ENCODE results near the gene UBE4A. TPM values are rescaled to one million over a fixed set of nuclear protein-coding genes. Genes with fewer than 3 reads are reported as not detected.

Gene UBE4A
- total RNA-seq (2014; rRNA removed; shearing (Covaris generic)) (42.2 and 42.8 TPM in 2 replicates), polyA plus RNA-seq (2016; fragmentation: Nextera tagmentation; extraction: Ambion mirVana) (9.9 and 11.8 TPM in 2 replicates)
- long read RNA-seq, full-length matches to known transcripts = 1 of 11 reads
- long read RNA-seq, partial matches to known transcripts = 5 of 11 reads
- long read RNA-seq, other reads (novel, unspliced or antisense) = 5 of 11 reads

GRCh38 chr11:118359295-118359958, at the start of gene UBE4A:
UBE4A (plus strand) TSS chr11:118359600; CDS start chr11:118365081, 5,481 bp downstream.
- Histone ChIP-seq H3K9me2 (ENCODE audit: insufficient read depth) (no peaks in the 10 kb centered on the region), H3K4me2 (peak within 1 kb of the TSS; percentile 98), H3K79me2 (replicated peaks; ENCODE audit: insufficient read depth) (peaks cover 44% of the 10 kb centered on the region), H3K27me3 (ENCODE audit: insufficient read depth) (no peaks in the 10 kb centered on the region), H3K4me1 (ENCODE audit: insufficient read depth) (peaks cover 4% of the 10 kb centered on the region; the same call in 1 of the 2 replicates), H3K27ac (ENCODE audit: low read depth) (peak within 1 kb of the TSS; percentile 57; the same call in 1 of the 2 replicates), H4K20me1 (replicated peaks; ENCODE audit: insufficient read depth) (peaks cover 6% of the 10 kb centered on the region), H2AFZ (peak within 1 kb of the TSS; percentile 94), H3F3A (replicated peaks; ENCODE audit: low read depth) (0 out of 2 replicates have a peak, but pooled peaks cover 3% of the 10 kb centered on the region), H3K36me3 (ENCODE audit: insufficient read depth) (no peaks in the 10 kb centered on the region), H3K4me3 (peak within 1 kb of the TSS; percentile 94)
- Mint-ChIP-seq H3K27me3 (ENCODE audit: insufficient read depth, low read depth, poor library complexity) (peaks cover 10% of the 10 kb centered on the region), H3K36me3 (ENCODE audit: low read depth) (no peaks in the 10 kb centered on the region), H3K27ac (peak within 1 kb of the TSS; percentile 93), H3K4me3 (peak within 1 kb of the TSS; percentile 96), H3K4me1 (no peaks in the 10 kb centered on the region; the same call in 2 of the 3 replicates), H3K9me3 (no peaks in the 10 kb centered on the region; the same call in 2 of the 3 replicates)
- ATAC-seq = peak; percentile 96
- DNase-seq (ENCODE audit: low spot score) = peak; percentile 98
- peak; percentile 98 for TF ChIP-seq CREB1 (CRISPR knock-in tag; IDR thresholded peaks at IDR 0.05; ENCODE audit: low read depth)
- TF ChIP-seq ETS1 (IDR thresholded peaks at IDR 0.05) = peak; percentile 91
- no peak for TF ChIP-seq JUNB (IDR thresholded peaks at IDR 0.05; ENCODE audit: unreplicated experiment)
- TF ChIP-seq POLR2AphosphoS5 (IDR thresholded peaks at IDR 0.05; ENCODE audit: low read depth) = peak; percentile 86
- TF ChIP-seq EZH2phosphoT487 (IDR thresholded peaks at IDR 0.05; ENCODE audit: unreplicated experiment) = no peak
- TF ChIP-seq ZNF114 (CRISPR knock-in tag; IDR thresholded peaks at IDR 0.05) = no peak

GRCh38 chr11:118310271-118310670, 49.1 kb upstream of the UBE4A start:
- TF ChIP-seq STAT1 (IDR thresholded peaks at IDR 0.05; ENCODE audit: unreplicated experiment) (no peak), CREB1 (CRISPR knock-in tag; IDR thresholded peaks at IDR 0.05; ENCODE audit: low read depth) (no peak), POLR2AphosphoS5 (IDR thresholded peaks at IDR 0.05; ENCODE audit: low read depth) (no peak), EZH2 (IDR thresholded peaks at IDR 0.05; ENCODE audit: low read depth, unreplicated experiment) (no peak), JUNB (IDR thresholded peaks at IDR 0.05; ENCODE audit: unreplicated experiment) (no peak), NANOG (IDR thresholded peaks at IDR 0.05; ENCODE audit: borderline replicate concordance) (no peak), ETS1 (IDR thresholded peaks at IDR 0.05) (no peak), ZNF331 (CRISPR knock-in tag; IDR thresholded peaks at IDR 0.05; ENCODE audit: low read depth) (no peak), ZNF114 (CRISPR knock-in tag; IDR thresholded peaks at IDR 0.05) (no peak), REST (IDR thresholded peaks at IDR 0.05; ENCODE audit: unreplicated experiment) (no peak)
- H3K27me3 Mint-ChIP-seq (ENCODE audit: insufficient read depth, low read depth, poor library complexity) = peaks cover 4% of the 10 kb centered on the region

More at GRCh38 chr11:118310271-118310670, 49.1 kb upstream of the UBE4A start:
- no peaks in the 10 kb centered on the region; the same call in 1 of the 2 replicates for H3F3A ChIP-seq (replicated peaks; ENCODE audit: low read depth)
- no peaks in the 10 kb centered on the region for H4K20me1 ChIP-seq (replicated peaks; ENCODE audit: insufficient read depth)
- H2AFZ ChIP-seq = no peak overlapping the region
- no peak overlapping the region for H3K4me3 Mint-ChIP-seq
- peaks cover 15% of the 10 kb centered on the region; the same call in 1 of the 2 replicates for H3K27me3 ChIP-seq (ENCODE audit: insufficient read depth)
- H3K4me3 ChIP-seq = no peak overlapping the region
- H3K27ac Mint-ChIP-seq = no peak overlapping the region
- H3K79me2 ChIP-seq (replicated peaks; ENCODE audit: insufficient read depth) = no peaks in the 10 kb centered on the region
- no peaks in the 10 kb centered on the region for H3K36me3 Mint-ChIP-seq (ENCODE audit: low read depth)
- peaks cover 14% of the 10 kb centered on the region for H3K4me1 Mint-ChIP-seq
- DNase-seq (ENCODE audit: low spot score) = no peak
- no peaks in the 10 kb centered on the region for H3K9me2 ChIP-seq (ENCODE audit: insufficient read depth)
- no peaks in the 10 kb centered on the region for H3K36me3 ChIP-seq (ENCODE audit: insufficient read depth)
- no peak for ATAC-seq
- peaks cover 10% of the 10 kb centered on the region for H3K4me1 ChIP-seq (ENCODE audit: insufficient read depth)
- no peak overlapping the region for H3K4me2 ChIP-seq
- no peaks in the 10 kb centered on the region for H3K9me3 Mint-ChIP-seq
- no peak overlapping the region for H3K27ac ChIP-seq (ENCODE audit: low read depth)
